NK-92 (cell line): Measurements from ENCODE around the gene ENGASE.

Source experiments
- DNase-seq: peaks from one replicate; lab custom pipeline; 2025; ENCODE audit not compliant: unreplicated experiment; lab: John Stamatoyannopoulos, UW

ENGASE gene

DNA sequence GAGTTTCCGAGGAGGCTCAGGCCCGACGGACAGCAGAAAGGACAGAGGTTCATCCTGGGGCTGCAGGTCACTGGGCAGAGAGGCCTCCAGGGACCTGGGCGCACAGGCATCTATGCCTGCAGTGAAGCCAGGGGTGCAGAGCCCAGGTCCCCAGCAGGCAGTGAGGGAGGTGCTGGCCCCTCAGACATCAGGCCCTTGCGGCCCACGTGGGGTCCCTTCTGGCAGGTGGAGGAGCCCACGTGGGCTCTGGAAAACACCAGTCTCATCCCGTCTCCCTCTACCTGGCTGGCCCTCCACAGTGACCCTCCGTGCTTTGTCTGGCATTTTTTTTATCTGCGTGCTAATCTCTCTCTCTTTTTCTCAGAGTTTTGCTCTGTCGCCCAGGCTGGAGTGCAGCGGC lies 36.5 kb downstream of the ENGASE start:
- DNase-seq: no peak

DNA sequence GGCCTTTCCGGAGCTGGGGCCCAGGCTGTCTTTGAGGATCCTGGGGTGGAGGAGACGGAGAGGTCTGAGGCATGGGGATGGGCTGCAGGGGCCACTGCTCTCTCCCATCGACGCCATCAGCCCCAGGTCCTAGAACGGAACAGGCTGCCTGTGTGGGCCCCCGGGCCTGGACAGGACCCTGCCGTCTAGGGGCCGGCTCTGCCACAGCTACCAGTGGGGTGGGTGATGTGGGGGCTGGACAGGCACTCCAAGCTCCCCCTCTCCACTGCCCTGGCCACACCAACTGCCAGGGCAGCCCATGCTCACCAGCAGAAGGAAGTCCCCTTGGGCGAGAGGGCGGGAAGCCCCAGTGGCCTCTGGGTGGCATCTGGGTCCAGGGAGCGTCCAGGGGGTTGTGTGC lies 37.8 kb downstream of the ENGASE start:
- DNase-seq: no peak

DNA sequence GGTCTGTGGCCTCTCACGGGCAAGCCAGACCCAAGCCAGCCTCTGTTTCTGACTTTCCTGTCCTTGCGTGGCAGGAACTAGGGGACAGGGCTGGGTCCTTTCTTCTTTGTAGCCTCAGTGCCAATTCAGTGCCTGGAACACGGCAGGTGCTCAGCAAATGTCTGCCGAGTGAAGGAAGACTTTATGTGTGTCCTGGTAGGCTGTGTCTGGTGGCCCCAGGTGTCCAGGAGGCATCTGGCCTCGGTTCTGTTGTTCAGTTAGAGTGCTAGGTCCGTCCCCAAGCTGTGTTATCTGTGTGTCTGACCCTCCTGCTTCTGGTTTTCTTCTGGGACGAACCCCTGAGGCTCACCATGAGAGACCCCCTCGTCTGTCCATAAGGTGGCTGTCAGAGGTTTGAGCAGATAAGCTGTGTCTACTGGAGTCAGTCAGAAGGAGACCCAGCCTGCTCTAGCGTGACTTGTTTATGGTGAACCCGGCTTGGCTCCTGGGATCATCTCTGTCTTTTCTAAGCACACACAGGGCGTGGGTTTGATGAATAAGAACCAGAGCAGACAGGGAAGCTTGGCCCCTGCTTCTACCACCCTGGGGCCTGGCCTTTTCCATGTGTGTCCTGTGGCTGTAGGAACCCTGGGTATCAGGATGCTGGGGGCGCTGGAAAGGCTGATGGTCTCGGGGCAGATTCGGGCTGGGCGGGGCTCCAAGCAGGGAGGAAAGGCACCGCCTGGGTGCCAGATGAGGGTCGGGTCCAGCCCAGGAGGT lies 39.3 kb downstream of the ENGASE start:
- DNase-seq: no peak

DNA sequence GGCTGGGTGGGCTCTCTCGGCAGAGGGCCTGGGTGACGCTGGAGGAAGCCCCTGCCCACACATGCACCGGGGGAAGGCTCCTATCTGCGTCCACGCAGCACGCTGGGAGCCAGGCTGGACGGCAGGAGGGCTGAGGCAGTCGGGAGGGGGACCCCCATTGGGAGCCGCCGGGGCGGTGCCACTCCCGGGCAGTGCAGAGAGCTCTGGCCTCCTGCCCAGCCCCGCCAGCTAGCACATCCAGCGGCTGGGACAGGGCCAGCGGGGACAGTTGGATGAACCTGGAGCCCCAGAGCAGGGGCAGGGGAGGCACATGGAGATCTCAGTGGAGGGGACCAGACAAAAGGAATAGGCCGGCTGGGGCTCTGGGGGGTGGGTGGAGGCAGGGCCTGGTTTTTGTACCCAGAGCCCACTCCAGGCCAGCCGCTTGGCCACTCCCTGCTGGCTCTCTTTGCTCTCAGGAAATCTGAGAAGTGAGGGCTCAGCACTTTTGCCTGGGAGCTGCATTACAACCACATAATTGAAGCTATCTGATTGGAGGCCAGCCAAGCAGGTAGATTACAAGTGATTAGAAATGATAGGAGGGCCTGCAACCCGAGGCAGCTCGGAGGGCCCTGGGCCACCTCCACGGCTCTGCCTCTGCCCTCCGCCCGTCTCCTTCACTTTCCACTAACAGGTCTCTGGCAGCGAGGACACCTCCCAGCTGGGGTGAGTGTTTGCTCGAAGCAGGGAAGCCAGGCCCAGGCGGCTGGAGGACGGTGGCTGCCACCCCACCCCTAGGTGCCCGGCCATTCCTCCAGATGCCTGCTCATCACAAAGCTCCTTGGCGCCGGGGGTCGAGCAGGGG lies 40.1 kb downstream of the ENGASE start:
- no peak for DNase-seq

DNA sequence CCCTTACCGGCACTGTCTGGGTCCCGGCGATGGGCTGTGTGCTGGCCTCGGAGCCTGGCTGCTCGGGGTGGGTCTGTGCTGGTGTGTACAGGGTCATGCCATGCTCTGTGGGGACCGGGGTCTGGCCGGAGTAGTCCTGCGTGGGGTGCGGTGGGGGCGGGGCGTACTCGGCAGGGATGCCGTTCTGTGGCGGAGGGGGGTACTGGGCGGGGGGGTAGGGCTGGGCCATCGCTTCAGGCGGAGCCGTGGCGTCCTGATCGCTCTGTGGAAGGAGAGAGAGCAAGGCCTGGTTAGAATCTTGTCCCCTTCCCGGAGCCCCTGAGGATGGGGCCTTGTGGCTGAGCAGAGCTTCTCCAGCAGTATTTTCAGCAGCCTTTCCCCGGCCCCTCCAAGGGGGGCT lies 40.9 kb downstream of the ENGASE start:
- DNase-seq: no peak

DNA sequence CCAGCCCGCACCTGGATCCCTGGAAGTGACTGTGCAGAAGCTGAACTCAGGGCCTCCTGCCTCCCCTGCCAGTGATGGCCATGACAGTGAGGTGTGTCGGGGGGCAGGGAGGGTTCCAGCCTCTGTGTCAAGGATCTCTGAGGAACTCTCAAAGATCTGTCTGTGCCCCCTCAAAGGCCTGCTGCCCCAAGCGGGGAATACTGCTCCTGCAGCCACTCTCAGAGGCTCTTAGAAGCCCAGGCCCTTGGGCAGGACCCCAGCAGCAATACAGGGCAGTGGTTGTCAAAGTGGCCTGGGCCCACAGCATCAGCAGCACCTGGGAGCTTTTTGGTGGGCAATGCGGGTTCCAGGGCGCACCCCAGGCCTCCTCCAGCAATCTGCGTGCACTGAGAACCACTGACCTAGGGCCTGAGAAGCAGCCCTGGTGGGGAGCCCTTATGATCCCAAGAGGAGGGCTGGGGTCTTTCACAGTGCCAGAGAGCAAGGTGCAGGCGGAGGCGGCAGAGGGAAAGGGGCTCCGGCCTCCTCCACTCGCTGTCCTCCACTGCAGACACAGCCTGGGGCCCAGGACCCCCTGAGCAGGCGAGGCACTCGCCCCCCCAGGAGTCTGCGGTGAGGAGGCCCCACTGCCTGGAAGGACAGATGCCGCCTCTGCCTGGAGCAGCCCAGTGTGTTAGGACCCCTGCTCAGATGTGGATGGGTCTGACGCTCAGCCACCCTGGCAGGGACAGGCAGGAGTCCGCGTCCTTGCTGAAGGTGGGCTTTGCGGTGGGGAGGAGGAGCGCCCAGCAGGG lies 42.1 kb downstream of the ENGASE start:
- no peak for DNase-seq

DNA sequence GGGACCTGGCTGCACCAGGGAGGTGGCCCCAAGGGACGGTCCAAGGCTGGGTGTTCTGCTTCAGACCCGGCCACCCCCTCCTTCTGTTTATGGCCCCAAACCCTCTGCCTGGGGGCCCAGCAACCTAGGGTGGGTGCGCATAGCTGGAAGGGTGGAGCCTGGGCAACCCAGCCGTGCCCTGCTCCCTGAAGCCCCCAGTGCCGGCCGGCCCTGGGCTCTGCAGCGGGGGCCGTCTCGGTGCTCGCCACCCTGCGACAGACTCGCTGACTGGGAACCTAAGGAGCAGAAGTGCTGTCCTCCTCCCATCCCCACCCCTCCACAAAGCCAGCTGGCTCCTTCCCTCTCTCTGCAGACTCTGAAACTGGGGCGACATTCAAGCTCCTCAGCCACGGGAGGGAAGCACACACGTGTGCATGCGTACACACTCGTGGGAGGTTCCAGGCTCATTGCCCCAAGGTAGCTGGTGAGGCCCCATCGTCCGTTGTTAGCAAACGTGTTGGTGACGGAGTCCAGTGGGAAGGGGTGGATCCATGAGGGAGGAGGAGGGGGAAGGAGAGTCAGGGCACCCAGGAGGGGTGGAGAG lies 43.4 kb downstream of the ENGASE start:
- no peak for DNase-seq

DNA sequence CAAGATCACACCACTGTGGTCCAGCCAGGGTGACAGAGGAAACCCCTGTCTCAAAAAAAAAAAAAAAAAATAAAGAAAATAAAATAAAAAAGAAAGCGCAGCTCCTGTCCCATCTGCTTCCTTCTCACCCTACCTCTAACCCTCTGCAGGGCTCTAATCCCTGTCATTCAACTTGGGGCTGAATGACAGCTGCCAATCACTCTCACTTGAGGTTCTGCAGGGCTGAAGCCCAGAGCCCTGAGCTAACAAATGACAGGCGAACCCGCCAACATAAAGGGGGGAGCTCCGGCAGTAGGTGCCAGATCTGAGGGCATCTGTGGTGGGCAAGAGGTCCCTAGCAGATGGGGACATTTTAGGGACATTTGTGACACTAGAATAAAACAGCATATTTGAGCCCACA lies 44.3 kb downstream of the ENGASE start:
- no peak for DNase-seq

DNA sequence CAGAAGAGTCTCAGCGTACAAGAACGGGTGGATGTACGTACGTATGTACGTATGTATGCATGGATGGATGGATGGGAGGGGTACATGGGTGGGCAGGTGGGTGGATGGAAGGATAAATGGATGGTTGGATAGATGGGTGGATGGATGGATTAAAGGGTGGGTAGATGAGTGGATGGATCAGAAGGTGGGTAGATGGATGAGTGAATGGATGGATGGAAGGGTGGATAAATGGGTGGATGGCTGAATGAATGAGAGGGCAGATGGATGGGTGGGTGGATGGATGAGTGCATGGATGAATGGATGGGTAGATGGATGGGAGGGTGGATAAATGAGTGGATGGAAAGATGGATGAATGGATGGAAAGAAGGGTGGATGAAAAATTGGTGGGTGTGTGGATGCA lies 45.6 kb downstream of the ENGASE start:
- no peak for DNase-seq

DNA sequence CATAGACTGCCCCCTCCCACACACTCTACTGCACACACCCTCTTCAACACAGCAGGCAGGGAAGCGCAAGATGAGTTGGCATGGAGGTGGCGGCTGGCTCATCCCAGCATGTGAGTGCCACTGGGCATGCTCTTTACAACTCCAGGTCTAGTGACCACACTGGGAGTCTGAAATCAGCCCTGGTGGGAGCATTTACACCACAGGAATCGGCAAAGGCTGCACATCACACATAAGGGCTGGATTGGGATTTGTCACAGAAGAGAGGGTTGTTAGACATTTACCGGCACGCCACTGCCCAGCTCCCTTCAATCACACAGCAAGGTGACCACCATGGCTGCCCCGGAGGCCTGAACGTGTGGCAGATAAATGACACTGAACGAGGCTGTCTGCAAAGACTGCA lies 49.4 kb downstream of the ENGASE start:
- no peak for DNase-seq

DNA sequence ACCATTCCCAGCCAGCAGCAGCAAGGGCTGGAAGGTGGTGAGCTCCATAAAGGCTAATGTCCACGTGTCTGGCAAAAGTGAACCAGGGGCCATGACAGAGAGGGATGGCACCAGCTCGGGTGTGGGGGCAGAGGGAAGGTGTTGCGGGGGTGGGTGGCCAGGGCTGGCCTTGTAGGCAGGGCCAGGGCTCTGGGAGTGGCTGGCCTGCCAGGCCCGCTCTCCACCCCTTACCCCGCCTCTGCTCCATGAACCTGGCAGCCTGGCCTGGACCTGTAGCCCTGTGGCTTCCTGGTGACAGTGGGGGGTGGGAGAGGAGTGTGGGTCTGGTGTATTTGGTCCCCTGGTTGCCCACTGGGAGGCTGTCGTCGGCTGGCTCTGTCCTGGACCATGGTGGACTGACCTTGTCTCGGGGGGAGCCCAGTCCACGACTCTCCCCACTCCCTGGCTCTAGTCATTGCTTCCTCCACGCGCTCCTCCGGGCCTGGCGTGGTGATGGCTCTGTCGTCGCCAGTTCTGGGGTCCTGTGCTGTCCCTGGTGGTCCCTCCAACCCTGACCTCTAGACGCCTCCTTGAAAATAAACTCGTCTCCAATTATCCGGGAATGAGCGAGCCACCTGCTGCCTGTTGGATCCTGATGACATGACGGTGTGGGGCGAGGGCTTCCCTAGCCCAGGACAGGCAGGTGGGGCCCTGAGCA lies 50.0 kb downstream of the ENGASE start:
- DNase-seq: no peak

DNA sequence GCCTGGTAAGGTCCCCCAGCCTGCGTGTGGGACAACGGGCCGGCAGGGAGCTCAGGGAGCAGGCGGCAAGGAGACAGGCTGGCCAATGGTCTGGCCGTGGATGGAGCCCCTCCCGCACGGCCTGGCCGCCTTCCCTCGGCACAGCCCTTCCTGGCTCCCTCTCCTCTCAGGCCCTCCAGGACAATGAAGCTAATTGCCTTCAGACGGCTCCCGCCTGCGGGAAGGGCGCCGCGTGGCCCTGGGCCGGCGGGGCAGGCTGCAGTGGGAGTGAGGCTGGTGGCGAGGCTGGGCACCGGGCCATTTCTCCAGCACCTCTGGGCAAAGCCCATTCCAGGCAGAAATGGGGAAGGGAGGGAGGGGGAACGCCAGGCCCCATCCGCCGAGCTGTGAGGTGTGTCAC lies 50.9 kb downstream of the ENGASE start:
- DNase-seq: no peak

DNA sequence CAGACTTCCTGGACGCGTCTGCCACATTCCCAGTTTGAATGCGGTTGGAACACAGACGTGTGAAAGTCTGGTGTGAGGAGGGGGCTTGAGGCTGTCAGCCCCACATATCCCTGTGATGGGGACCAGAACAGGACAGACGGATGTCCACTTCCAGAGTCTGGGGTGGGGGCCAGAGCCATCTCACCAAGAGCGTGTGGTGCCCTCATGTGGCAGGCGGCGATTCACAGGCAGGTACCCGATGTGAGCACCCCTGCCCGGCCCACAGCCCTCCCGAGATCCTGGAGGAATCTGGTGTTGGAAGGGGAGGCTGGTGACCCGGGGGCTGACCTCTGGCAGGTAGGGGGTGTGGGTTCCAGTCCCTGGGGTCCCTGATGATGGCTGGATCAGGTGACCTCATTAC lies 51.5 kb downstream of the ENGASE start:
- DNase-seq: no peak

DNA sequence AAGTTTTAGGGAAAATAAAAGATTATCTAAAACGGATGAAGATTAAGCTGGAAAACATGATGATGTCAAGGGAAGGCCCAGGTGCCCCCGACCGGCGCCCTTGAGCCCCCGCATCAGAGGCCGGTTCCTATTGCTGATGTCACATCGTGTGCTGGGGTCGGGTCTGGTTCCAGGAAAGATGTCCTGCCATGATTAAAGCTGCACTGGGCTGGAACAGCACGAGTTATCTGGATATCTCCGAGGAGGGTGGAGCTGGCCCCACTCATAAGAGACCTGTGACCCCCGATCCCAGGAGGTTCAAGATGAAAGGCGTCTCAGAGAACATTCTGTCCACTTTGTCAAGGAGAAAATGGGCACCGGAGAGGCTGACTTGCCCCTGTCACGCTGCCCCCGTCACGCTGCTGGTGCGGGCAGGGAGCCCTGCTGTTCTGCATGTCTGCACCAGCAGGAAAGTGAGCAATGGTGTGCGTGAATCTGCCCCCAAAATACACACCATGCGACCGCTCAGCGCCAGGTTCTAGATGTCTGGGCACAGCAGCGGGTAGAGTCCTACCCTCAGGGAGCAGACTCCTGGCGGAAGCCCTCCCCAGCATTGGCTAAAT lies 53.0 kb downstream of the ENGASE start:
- DNase-seq: no peak

DNA sequence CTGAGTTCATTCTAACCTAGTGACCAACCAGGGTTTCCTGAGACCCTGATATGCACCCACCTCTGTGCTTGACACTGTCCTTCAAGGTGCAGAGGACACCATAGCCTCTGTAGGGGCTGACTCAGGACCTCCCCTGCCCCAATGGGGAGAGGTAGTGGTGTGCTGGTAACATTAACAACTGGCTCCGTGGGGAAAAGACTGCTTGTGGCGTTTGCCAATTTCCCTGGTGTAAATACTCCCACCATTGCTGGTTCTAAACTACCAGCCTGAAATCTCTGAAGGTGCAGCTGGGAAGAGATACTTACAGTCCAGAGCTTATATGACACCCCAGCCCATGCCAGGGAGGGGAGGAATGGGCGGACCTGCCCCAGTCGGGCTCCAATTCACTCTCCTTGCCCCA lies 54.9 kb downstream of the ENGASE start:
- no peak for DNase-seq

DNA sequence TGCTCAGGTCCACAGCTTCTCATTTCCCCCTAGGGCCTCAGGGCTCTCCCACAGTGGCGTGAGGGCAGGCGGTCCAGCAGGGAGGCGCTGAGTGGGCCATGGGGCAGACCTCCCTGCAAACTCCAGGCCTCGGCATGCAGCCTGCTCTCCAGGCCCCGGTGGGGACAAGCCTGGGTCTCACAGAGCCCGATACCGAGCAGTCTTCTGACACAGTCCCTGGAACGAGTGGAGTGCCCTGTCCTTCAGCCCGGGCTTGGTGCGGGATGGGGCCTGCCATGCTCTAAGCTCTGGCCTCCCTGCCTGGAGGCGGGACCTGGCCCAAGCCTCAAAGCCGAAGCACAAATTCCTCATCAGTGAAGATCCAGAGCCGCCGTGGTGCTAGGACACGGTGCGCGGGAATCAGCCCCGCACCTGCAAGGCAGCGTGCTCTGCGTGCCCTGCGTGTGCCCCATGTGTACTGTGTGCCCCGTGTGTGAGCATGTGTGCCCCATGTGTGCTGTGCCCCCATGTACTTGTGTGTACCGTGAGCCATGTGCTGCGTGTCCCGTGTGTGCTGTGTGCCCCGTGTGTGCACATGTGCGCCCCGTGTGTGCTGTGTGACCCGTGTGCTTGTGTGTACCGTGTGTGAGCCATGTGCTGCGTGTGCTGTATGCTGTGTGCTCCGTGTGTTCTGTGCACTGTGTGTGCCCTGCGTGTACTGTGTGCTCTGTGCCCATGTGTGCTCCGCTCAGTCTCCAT lies 56.1 kb downstream of the ENGASE start:
- no peak for DNase-seq

DNA sequence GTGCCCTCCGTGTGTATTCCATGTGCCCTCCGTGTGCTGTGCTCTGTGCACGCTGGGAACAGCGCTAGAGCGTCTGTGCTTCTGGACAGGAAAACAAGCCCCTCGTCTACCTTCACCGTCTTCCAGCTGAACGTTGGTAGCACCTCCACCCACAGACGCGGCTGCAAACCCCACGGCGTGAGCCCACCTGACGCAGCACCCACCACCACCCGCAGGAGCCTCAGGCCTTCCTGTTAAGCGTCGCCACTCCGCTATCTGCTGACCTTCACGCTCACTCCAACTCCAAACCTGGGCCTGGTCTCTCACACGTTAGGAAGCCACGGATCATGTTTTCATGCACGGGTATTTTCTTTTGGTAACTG lies 56.6 kb downstream of the ENGASE start:
- no peak for DNase-seq

DNA sequence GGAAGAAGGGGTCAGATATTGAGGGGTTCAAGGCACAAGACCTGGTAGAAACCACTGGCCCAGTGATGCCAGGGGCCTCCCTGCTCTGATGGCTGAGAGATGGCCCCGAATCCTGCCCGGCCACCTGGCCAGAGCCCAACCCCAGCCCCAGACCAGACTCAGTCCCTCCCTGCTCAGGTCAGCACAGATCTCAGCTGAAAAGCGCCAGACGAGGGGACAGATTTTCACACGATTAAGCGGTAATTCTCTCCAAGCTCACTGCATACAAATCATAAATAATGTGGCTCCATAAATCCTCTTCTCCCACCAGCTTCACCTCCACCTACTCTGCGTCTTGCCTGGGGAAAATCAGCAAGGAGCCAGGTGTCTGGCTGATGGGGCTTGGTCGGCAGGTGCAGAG lies 57.1 kb downstream of the ENGASE start:
- DNase-seq: no peak

DNA sequence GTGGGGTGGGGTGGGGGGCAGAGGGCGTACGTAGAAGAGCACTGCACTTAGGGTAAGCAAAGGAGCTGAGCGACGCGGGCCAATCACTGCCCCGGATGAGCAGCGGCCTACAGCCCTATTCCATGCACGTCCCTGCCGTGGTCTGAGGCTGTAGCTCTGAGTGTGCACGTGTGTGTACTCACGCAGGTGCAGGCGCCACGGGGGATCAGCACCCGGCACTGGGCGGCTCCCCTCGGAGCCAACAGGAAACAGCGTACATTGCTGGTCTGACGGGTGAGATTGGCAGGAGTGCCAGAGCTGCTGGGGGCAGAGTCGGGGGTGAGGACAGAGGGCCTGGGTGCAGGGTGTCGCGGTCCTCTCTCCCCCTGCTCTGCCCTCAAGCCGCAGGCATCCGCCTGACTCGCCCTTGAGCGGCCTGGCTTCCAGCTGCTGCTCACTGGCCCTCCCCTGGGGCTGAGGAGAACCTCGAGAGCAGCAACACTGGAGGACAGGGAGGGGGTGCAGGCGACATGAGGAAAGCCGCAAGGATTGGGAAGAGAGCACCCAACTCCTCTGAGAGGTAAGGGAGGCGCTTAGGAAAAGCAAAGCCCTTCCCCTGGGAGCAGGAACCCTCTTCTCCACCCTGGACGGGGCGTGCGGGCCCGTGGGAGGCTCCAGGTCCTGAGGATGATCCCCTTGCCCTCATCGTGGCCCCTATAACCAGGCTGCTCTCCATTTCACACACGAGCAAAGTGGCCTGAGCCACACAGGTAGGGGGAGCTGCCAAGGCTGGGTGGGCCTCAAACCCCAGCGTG lies 57.8 kb downstream of the ENGASE start:
- DNase-seq: no peak
